SK-N-SH (cell line): Measurements from ENCODE around the gene ATP2C1. TPM values are rescaled to one million over a fixed set of nuclear protein-coding genes. Genes with fewer than 3 reads are reported as not detected.

ENCODE experiments used
- CTCF ChIA-PET: fragments of 300-600, 350-600 bp; formaldehyde crosslinking; extraction: SDS; loops from one replicate; lab custom pipeline; 2021; lab: Yijun Ruan, JAX
- POLR2A ChIA-PET: fragments of 350-600 bp; sonication (Branson Sonifier 250); formaldehyde crosslinking; extraction: SDS; loops from one replicate; lab custom pipeline; 2020; ENCODE audit warnings: antibody characterized with exemption, inconsistent platforms; lab: Yijun Ruan, JAX
- DNase-seq: peaks from one replicate; pipeline ENCODE4 v3.0.0; 2012
- H2AFZ ChIP-seq: fragments of 200-600 bp; sonication (generic); 2 replicates; pipeline ENCODE4 v1.8.1; 2016; ENCODE audit warnings: antibody characterized with exemption, mild to moderate bottlenecking, low read depth
- H3F3A ChIP-seq: fragments of 200-600 bp; sonication (generic); replicated peaks from 2 replicates; pipeline ENCODE3; 2016; ENCODE audit warnings: antibody characterized with exemption, mild to moderate bottlenecking; ENCODE audit not compliant: insufficient read depth
- H3K27ac ChIP-seq, 2 experiments: fragments of 200-500 bp in 1 of 2; fragments of 200-600 bp in 1 of 2; sonication (Bioruptor generic) in 1 of 2; sonication (generic), shearing (Covaris generic) in 1 of 2; 2 replicates each; pipeline versions ENCODE4 v1.5.1 to v1.6.1; 2014 to 2016; ENCODE audit warnings: low read depth in 2 of 2, inconsistent platforms in 1 of 2, low read length in 1 of 2, mild to moderate bottlenecking in 1 of 2, mixed read lengths in 1 of 2
- H3K27me3 ChIP-seq: fragments of 200-600 bp; sonication (generic), shearing (Covaris generic); 2 replicates; pipeline ENCODE4 v1.6.1; 2016; ENCODE audit warnings: mixed run types; ENCODE audit not compliant: insufficient read depth
- H3K36me3 ChIP-seq, 2 experiments: fragments of 200-500 bp in 1 of 2; fragments of 200-600 bp in 1 of 2; sonication (Bioruptor generic) in 1 of 2; sonication (generic) in 1 of 2; replicated peaks in 1 of 2; 2 replicates each; pipeline versions ENCODE3 to v1.5.1; 2014 to 2016; ENCODE audit warnings: low read length in 1 of 2, mild to moderate bottlenecking in 1 of 2; ENCODE audit not compliant: insufficient read depth in 2 of 2, control insufficient read depth in 1 of 2
- H3K4me1 ChIP-seq, 2 experiments: fragments of 200-500 bp in 1 of 2; fragments of 200-600 bp in 1 of 2; sonication (Bioruptor generic) in 1 of 2; sonication (generic), shearing (Covaris generic) in 1 of 2; 2 replicates each; pipeline versions ENCODE4 v1.5.1 to v1.6.1; 2014 to 2016; ENCODE audit warnings: low read depth in 1 of 2, low read length in 1 of 2, mixed run types in 1 of 2; ENCODE audit not compliant: insufficient read depth in 2 of 2, control insufficient read depth in 1 of 2
- H3K4me2 ChIP-seq: fragments of 200-600 bp; sonication (generic), shearing (Covaris generic); 2 replicates; pipeline ENCODE4 v1.6.1; 2017; ENCODE audit warnings: mixed run types
- H3K4me3 ChIP-seq, 2 experiments: fragments of 200-500 bp in 1 of 2; fragments of 200-600 bp in 1 of 2; sonication (Bioruptor generic) in 1 of 2; sonication (generic), shearing (Covaris generic) in 1 of 2; 2 replicates each; pipeline versions ENCODE4 v1.5.1 to v1.8.1; 2014 to 2016; ENCODE audit warnings: low read depth in 2 of 2, inconsistent platforms in 1 of 2, low read length in 1 of 2, mild to moderate bottlenecking in 1 of 2, mixed read lengths in 1 of 2, moderate library complexity in 1 of 2
- H3K79me2 ChIP-seq: fragments of 200-600 bp; sonication (generic); 2 replicates; pipeline ENCODE4 v1.8.1; 2017; ENCODE audit warnings: mild to moderate bottlenecking; ENCODE audit not compliant: insufficient read depth
- H3K9ac ChIP-seq: fragments of 200-600 bp; sonication (generic); 2 replicates; pipeline ENCODE4 v1.6.1; 2017; ENCODE audit warnings: mixed run types
- H3K9me2 ChIP-seq: fragments of 200-600 bp; sonication (generic); 2 replicates; pipeline ENCODE4 v1.6.1; 2017; ENCODE audit warnings: mixed run types
- H3K9me3 ChIP-seq: fragments of 200-600 bp; sonication (generic); 2 replicates; pipeline ENCODE4 v1.6.1; 2017; ENCODE audit warnings: mixed run types, mild to moderate bottlenecking, moderate library complexity
- H4K20me1 ChIP-seq: fragments of 200-600 bp; sonication (generic); 2 replicates; pipeline ENCODE4 v1.6.1; 2017; ENCODE audit warnings: mild to moderate bottlenecking, mixed run types; ENCODE audit not compliant: insufficient read depth
- CTCF ChIP-seq: fragments of 200-600 bp; sonication (generic); IDR thresholded peaks from 2 replicates; pipeline ENCODE4 v1.6.1; 2017; ENCODE audit warnings: antibody characterized with exemption, mild to moderate bottlenecking, moderate library complexity
- ELF1 ChIP-seq: IDR thresholded peaks from 2 replicates; pipeline ENCODE4 v1.4.0; 2012
- EP300 ChIP-seq, 2 experiments: IDR thresholded peaks; 2 replicates each; pipeline versions ENCODE4 v1.4.0 to v1.6.1; 2012; ENCODE audit warnings: borderline replicate concordance in 1 of 2, low read depth in 1 of 2, low read length in 1 of 2
- EZH2phosphoT487 ChIP-seq: fragments of 200-600 bp; sonication (generic); IDR thresholded peaks from 2 replicates; pipeline ENCODE4 v1.6.1; 2017; ENCODE audit warnings: low read depth, mixed run types, mild to moderate bottlenecking, antibody characterized with exemption, moderate library complexity, borderline replicate concordance
- FOSL2 ChIP-seq: IDR thresholded peaks from 2 replicates; pipeline ENCODE4 v1.4.0; 2012; ENCODE audit warnings: low read depth, mild to moderate bottlenecking, moderate library complexity, borderline replicate concordance
- FOXM1 ChIP-seq: IDR thresholded peaks from 2 replicates; pipeline ENCODE4 v1.4.0; 2012; ENCODE audit warnings: low read depth, mild to moderate bottlenecking
- GATA2 ChIP-seq: sonication (generic); formaldehyde crosslinking; IDR thresholded peaks from 2 replicates; pipeline ENCODE4 v1.5.0; 2020; ENCODE audit warnings: mild to moderate bottlenecking, missing genetic modification reagents
- IRF3 ChIP-seq: fragments of 150-350 bp; IDR thresholded peaks from 2 replicates; pipeline ENCODE4 v1.6.1; 2016; ENCODE audit warnings: mild to moderate bottlenecking, low read depth, low read length
- JUND ChIP-seq: IDR thresholded peaks from 2 replicates; pipeline ENCODE4 v1.4.0; 2012
- MEF2A ChIP-seq: IDR thresholded peaks from 2 replicates; pipeline ENCODE4 v1.4.0; 2012; ENCODE audit warnings: low read depth, borderline replicate concordance
- NFIC ChIP-seq: IDR thresholded peaks from 2 replicates; pipeline ENCODE4 v1.4.0; 2012; ENCODE audit warnings: borderline replicate concordance
- NRF1 ChIP-seq: IDR thresholded peaks from 2 replicates; pipeline ENCODE4 v1.6.1; 2012; ENCODE audit warnings: low read depth, mild to moderate bottlenecking, low read length
- RAD21 ChIP-seq: IDR thresholded peaks from 2 replicates; pipeline ENCODE4 v1.6.1; 2012; ENCODE audit warnings: mild to moderate bottlenecking, low read length
- RCOR1 ChIP-seq: fragments of 150-350 bp; IDR thresholded peaks from 2 replicates; pipeline ENCODE4 v1.6.1; 2017; ENCODE audit warnings: antibody characterized with exemption, low read length
- RFX5 ChIP-seq: IDR thresholded peaks from 2 replicates; pipeline ENCODE4 v1.6.1; 2012; ENCODE audit warnings: mild to moderate bottlenecking, improper control_type of control experiment, low read length
- SIN3A ChIP-seq: IDR thresholded peaks from 2 replicates; pipeline ENCODE4 v1.6.1; 2012; ENCODE audit warnings: low read depth, mild to moderate bottlenecking, low read length, moderate library complexity, borderline replicate concordance
- SMC3 ChIP-seq: IDR thresholded peaks from 2 replicates; pipeline ENCODE4 v1.6.1; 2012; ENCODE audit warnings: low read depth, low read length, improper control_type of control experiment
- TAF1 ChIP-seq: IDR thresholded peaks from 2 replicates; pipeline ENCODE4 v1.6.1; 2012; ENCODE audit warnings: low read depth, mild to moderate bottlenecking, low read length, moderate library complexity, borderline replicate concordance
- TCF12 ChIP-seq: IDR thresholded peaks from 2 replicates; pipeline ENCODE4 v1.4.0; 2012
- USF2 ChIP-seq: fragments of 150-350 bp; IDR thresholded peaks from 2 replicates; pipeline ENCODE4 v1.6.1; 2017; ENCODE audit warnings: antibody characterized with exemption, low read length, low read depth, borderline replicate concordance
- polyA plus RNA-seq, 3 experiments: library from polyadenylated mRNA; depleted of rRNA; stranded (reverse); fragments of >200 nt; gene quantifications; 2 replicates each; pipeline ENCODE4 v1.2.3, GENCODE V29; 2012

The ATP2C1 gene
- polyA plus RNA-seq, 1 of the 3 experiments (the other 2 are of a cell fraction), result 35.6 TPM

- TF ChIP-seq USF2, result no peak
These were observed 3.4 kb downstream of the ATP2C1 start (continued) for GRCh38 chr3:130897316-130897715.

- H4K20me1 ChIP-seq, result peaks cover 49% of the 10 kb centered on the region
- H3K4me2 ChIP-seq, result no peak overlapping the region
- no peak overlapping the region for H3K9ac ChIP-seq
- peak overlapping the region in 1 of 2 experiments; percentile 9; a peak in 1 of 4 replicates for H3K27ac ChIP-seq
- no peak for DNase-seq
- H3K36me3 ChIP-seq, result no peaks in the 10 kb centered on the region
- H3K4me3 ChIP-seq, result no peak overlapping the region
- H3K9me3 ChIP-seq, result no peaks in the 10 kb centered on the region
- ChIA-PET CTCF (no interaction called here), POLR2A (no interaction called here)
- H3F3A ChIP-seq, result no peaks in the 10 kb centered on the region
- H3K27me3 ChIP-seq, result no peaks in the 10 kb centered on the region
- peaks cover 100% of the 10 kb centered on the region for H3K79me2 ChIP-seq
- H3K4me1 ChIP-seq, result peaks cover 13 to 18% of the 10 kb centered on the region in 2 experiments; a peak in 3 of 4 replicates
- no peak overlapping the region for H2AFZ ChIP-seq
- H3K9me2 ChIP-seq, result no peaks in the 10 kb centered on the region
- TF ChIP-seq SMC3 (no peak), RCOR1 (no peak), USF2 (no peak), GATA2 (CRISPR knock-in tag) (no peak), FOSL2 (no peak), ELF1 (no peak), MEF2A (no peak), RAD21 (no peak), CTCF (no peak), SIN3A (no peak), IRF3 (no peak), TAF1 (no peak), RFX5 (no peak), TCF12 (no peak), EZH2phosphoT487 (no peak), EP300 (IDR thresholded peaks at IDR 0.05; ENCODE audit: borderline replicate concordance in 1 of 2, low read depth in 1 of 2, low read length in 1 of 2) (no peak), NFIC (no peak), JUND (no peak), FOXM1 (no peak), NRF1 (no peak)
These were observed 7.1 kb downstream of the ATP2C1 start for GRCh38 chr3:130900959-130901358.
